Bronchial epithelial cell (primary cell): Measurements from ENCODE around the gene MB21D2. TPM values are rescaled to one million over a fixed set of nuclear protein-coding genes. Genes with fewer than 3 reads are reported as not detected.

Source experiments
- DNase-seq: peaks from one replicate; pipeline ENCODE4 v3.0.0-alpha.2; 2010; ENCODE audit warnings: low read depth
- FAIRE-seq: peaks from 2 replicates; lab custom pipeline; 2011; peaks lifted over from hg19 to GRCh38; lab: Jason Lieb, UNC
- H3K27me3 ChIP-seq: 2 replicates; pipeline ENCODE4 v1.5.1; 2011; ENCODE audit warnings: low read length; ENCODE audit not compliant: control insufficient read depth, insufficient read depth
- H3K36me3 ChIP-seq: 2 replicates; pipeline ENCODE4 v1.5.1; 2011; ENCODE audit warnings: low read length; ENCODE audit not compliant: control insufficient read depth, insufficient read depth
- H3K4me3 ChIP-seq: 2 replicates; pipeline ENCODE4 v1.5.1; 2011; ENCODE audit warnings: mild to moderate bottlenecking, low read depth, low read length, control low read depth
- total RNA-seq: library from RNA; depleted of rRNA; stranded (reverse); fragments of >200 nt; gene quantifications from 2 replicates; pipeline ENCODE4 v1.2.1, GENCODE V29; 2014
- TF ChIP-seq, protein P1 (sequence below): IDR thresholded peaks from 2 replicates; pipeline ENCODE4 v1.5.1; 2011; ENCODE audit warnings: mild to moderate bottlenecking, moderate library complexity, low read length, control low read depth, inconsistent platforms; ENCODE audit not compliant: insufficient read depth, severe bottlenecking

MB21D2 gene
- total RNA-seq, 1 donor from 2014 or later: 9.2 TPM

DNA sequence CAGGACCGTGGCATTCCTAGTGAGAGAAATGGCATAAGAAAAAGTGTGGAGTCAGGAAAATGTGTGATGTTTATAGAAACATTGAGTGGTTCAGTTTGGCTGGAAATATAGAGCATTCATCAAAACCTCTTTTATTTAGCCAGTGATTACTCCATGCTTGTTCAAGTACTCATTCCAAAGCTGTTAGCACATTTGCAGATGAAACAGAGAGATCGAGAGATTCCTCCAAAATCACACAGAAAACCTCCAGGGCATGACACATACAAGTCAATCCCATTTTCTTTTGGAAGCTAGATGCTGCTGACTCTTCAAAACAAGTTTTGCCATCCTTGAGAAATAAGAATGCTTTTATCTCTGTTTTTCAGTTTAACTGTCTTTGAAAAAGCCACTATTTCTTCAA lies 11.5 kb upstream of the MB21D2 start:
- TF ChIP-seq, protein P1, sequence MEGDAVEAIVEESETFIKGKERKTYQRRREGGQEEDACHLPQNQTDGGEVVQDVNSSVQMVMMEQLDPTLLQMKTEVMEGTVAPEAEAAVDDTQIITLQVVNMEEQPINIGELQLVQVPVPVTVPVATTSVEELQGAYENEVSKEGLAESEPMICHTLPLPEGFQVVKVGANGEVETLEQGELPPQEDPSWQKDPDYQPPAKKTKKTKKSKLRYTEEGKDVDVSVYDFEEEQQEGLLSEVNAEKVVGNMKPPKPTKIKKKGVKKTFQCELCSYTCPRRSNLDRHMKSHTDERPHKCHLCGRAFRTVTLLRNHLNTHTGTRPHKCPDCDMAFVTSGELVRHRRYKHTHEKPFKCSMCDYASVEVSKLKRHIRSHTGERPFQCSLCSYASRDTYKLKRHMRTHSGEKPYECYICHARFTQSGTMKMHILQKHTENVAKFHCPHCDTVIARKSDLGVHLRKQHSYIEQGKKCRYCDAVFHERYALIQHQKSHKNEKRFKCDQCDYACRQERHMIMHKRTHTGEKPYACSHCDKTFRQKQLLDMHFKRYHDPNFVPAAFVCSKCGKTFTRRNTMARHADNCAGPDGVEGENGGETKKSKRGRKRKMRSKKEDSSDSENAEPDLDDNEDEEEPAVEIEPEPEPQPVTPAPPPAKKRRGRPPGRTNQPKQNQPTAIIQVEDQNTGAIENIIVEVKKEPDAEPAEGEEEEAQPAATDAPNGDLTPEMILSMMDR: no peak
- FAIRE-seq: no peak

DNA sequence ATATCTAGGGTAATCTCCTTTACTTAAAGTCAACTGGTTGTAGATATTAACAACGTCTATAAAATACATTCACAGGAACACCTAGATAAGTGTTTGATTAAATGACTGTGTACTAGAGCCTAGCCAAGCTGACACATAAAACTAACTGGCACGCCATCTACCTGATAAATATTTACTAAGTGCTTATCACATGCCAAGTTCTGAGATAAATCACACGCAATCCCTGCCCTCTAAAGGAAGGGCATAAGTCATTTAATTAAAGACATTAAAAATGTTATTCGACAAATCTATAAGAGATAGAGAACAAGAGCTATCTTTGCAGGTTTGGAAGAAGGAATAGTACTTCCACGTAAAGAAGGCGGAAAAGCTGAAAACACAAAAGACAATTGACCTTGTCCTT lies 11.1 kb upstream of the MB21D2 start:
- Histone ChIP-seq H3K36me3 (no peaks in the 10 kb centered on the region), H3K27me3 (no peaks in the 10 kb centered on the region), H3K4me3 (no peak overlapping the region)
- TF ChIP-seq, protein P1: no peak
- FAIRE-seq: no peak
- DNase-seq: peak; percentile 76

More for the DNA sequence above, 11.5 kb upstream of the MB21D2 start:
- no peaks in the 10 kb centered on the region for H3K27me3 ChIP-seq
- peak; percentile 77 for DNase-seq
- no peak overlapping the region for H3K4me3 ChIP-seq
- H3K36me3 ChIP-seq: no peaks in the 10 kb centered on the region

DNA sequence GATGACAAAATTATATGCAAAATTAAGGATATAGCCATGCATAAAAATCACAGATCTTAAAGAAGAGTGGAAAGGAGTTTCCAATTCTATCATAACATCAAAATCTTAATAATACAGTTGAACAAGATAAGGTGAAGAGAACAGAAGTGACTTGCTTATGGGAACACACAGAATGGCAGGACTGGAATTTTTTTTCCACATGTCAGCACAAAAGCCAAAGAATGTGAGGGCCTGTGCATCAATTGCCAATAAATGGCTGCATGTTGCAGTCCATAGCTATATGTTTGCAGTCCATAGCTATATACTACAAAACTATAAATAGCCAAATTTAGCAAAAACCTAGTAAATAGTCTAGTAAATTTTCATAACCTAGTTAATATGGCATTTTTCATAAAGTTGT lies 10.4 kb upstream of the MB21D2 start:
- Histone ChIP-seq H3K27me3 (no peaks in the 10 kb centered on the region), H3K4me3 (no peak overlapping the region), H3K36me3 (no peaks in the 10 kb centered on the region)
- DNase-seq (no peak), FAIRE-seq (no peak)
- TF ChIP-seq, protein P1: no peak

DNA sequence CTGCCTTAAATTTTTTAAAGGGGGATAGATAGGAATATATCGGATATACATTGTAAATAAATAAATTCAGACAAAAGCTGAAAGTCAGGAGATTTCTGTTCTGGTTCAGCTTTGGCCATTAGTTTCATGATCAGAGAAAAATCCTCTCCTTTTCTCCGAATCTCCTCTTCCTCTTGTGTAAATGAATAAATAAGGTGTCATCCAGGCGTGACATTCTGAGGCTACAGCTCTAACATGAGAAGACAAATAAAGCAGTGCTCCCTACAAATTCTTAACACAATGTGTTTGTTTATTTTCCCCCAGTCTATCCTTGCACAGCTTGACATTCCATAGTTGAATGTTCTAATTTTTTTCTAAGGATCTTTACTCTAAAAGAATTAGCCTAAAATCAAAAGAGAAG lies 9.4 kb upstream of the MB21D2 start:
- Histone ChIP-seq H3K27me3 (no peaks in the 10 kb centered on the region), H3K4me3 (no peak overlapping the region), H3K36me3 (no peaks in the 10 kb centered on the region)
- TF ChIP-seq, protein P1: no peak
- DNase-seq: no peak
- no peak for FAIRE-seq

DNA sequence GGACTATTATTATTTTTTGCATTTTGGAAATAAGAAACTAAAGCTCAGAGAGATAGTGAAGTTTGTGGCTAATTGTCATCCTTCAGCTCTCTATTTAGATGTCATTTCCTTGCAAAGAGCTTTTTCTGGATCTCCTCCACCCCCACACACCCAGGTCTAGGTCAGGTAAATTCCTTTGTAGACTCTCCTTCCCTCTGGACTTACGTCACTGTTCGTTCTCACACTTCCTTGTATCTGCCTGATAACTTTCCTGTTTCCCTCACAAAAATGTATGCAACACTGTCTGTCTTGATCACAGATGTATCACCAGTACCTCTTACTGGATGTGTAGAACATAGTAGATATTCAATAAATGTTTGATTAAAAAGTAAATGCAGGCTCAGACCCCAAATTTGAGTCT lies 6.1 kb upstream of the MB21D2 start:
- TF ChIP-seq, protein P1: no peak
- H3K36me3 ChIP-seq: no peaks in the 10 kb centered on the region
- DNase-seq (peak; percentile 72), FAIRE-seq (no peak)
- no peak overlapping the region for H3K4me3 ChIP-seq
- no peaks in the 10 kb centered on the region for H3K27me3 ChIP-seq

DNA sequence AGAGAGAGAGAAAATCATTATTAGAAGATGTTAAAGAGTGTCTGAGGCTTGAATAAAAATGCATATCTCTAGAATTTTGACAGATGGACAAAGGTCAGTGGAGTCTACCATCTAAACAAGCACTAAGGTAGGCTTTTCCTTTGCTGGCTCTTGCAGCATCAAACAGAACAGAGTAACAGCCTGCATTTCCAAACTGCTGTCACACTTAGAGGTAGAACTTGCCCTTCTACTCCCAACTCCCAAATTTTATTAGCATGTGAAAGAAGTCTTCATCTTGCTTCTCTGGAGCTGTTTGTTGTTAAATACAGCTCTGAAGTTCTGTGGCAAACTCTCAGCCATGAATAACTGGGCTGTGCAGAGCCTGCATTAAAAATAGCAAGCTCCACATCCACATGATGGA lies 4.1 kb upstream of the MB21D2 start:
- Histone ChIP-seq H3K36me3 (no peaks in the 10 kb centered on the region), H3K4me3 (no peak overlapping the region), H3K27me3 (no peaks in the 10 kb centered on the region)
- FAIRE-seq (no peak), DNase-seq (no peak)
- TF ChIP-seq, protein P1: no peak
